HG03280 (cell line): ENCODE measurements around the gene RAB11FIP3.
"Not testable (repeated sequence)": the region's sequence is repeated elsewhere in the genome, so short reads cannot be mapped to it uniquely, and the experiment has no call there.

Source experiments
- ATAC-seq: cut with Tn5 transposase; IDR thresholded peaks from one replicate; pipeline ENCODE4 v1.9.1; 2021; ENCODE audit warnings: mild to moderate bottlenecking, moderate library complexity; ENCODE audit not compliant: unreplicated experiment

Gene RAB11FIP3

GRCh38 chr16:492211-492875 lies 66.9 kb downstream of the RAB11FIP3 start:
- no peak for ATAC-seq

DNA sequence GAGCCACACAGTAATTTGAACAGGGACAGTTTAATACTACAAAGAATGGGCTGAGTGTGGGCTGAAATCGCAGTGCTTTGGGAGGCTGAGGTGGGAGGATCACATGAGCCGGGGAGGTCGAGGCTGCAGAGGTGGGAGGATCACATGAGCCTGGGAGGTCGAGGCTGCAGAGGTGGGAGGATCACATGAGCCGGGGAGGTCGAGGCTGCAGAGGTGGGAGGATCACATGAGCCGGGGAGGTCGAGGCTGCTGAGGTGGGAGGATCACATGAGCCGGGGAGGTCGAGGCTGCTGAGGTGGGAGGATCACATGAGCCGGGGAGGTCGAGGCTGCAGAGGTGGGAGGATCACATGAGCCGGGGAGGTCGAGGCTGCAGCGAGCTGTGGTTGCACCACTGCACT lies 69.2 kb downstream of the RAB11FIP3 start:
- ATAC-seq = not testable (repeated sequence)

DNA sequence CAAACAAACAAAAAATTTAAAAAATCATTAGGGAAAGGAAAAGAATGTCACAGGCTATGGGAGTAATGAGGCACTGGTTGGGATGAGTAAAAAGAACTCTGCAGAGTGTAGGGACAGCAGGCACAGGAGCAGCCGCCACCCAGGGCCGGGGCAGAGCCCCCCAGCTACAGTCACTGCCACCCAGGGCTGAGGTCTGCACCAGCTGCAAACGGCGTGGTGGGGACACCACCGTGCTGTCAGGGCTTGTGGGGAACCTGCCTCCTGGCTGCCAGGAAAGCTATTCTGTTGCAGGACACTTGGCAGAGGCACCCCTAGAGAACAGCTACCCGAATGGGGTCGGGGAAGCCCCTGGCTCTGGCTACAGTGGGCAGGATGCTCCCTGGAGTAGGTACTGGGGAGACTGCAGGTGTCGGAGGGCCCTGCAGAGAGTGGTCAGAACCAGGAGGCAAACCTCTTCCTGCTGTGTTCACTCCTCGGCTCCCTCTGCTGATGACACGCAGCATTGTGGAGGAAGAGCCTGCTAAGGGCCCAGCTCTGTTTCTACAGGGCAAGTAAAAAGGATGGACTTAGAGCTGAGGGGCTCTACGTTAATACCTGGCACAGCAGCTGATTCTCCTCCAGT lies 69.8 kb downstream of the RAB11FIP3 start:
- no peak for ATAC-seq

DNA sequence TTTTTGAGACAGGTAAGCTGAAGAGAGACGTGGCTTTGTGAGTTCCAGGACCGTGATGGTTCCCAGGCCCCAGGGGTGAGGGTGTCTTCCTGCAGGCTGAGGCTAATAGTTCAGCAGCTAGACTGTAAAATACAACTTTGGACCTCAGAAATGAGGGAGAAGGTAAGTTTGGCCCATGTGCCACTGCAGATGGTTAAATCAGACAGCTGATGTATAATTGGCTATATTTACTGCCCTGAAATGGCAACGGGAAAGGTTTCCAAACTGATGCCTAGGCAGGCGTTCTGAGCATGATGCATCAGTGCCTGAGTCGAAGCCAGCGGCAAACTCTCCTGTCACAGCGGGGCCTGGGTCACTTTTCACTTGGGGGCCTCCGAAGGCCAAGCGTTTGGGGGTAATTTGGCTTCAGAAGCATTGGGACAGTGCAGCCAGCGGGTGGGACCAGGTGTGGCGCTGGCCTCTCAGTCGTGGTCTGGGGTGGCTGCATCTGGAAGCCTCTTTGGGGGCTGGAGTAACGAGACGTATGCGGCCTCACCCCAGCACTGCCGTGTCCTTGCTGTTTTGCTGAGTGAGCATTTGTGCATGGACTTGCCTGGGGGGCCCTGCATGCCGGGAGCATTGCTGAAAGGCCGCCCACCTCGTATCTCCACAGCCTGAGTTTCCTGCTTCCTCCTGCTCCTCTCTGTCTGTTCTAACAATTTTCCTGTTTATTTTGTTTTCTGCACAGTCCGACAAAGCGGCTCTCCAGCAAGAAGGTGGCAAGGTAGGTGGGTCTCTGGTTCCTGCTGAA lies 70.8 kb downstream of the RAB11FIP3 start:
- no peak for ATAC-seq

DNA sequence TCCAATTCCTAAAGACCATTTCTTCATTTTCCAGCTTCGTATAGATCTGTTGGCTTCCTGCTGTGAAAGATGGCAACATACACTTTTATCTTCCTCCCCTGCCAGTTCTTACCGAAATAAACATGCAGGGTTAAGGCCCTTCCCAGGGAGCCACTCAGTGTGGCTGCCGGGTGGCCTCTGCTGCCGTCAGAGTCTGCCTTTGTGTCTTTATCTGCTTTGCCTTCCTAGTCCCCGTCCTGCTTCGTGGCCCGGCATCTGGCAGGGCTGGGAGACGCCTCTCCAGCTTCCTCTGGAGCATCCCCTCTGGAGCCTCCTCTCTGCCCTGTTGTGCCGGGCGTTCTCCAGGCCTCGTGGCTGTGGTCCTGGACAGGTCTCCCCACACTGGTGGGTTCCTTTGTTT lies 71.8 kb downstream of the RAB11FIP3 start:
- no peak for ATAC-seq

DNA sequence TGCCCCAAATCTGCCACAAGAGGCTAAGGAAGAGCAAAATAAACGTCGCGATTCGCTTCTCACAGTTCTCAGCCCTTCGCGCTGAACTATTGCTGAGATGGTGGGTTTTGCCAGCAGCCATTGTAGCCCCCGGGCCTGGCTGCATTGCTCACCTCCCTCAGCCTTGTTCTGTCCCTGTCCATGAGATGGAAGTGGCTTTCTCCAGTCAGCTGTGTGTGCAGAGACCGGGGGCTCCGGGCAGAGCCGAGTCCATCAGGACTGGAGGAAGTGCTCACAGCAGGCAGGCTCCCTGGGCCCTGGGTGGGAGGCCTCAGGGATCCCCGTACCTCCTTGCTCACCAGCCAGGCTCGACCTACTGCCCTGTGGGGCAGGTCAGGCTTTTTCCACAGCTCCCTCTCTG lies 74.5 kb downstream of the RAB11FIP3 start:
- no peak for ATAC-seq

GRCh38 chr16:500709-501108 lies 75.3 kb downstream of the RAB11FIP3 start:
- no peak for ATAC-seq

GRCh38 chr16:502179-502943 lies 76.9 kb downstream of the RAB11FIP3 start:
- ATAC-seq = no peak

DNA sequence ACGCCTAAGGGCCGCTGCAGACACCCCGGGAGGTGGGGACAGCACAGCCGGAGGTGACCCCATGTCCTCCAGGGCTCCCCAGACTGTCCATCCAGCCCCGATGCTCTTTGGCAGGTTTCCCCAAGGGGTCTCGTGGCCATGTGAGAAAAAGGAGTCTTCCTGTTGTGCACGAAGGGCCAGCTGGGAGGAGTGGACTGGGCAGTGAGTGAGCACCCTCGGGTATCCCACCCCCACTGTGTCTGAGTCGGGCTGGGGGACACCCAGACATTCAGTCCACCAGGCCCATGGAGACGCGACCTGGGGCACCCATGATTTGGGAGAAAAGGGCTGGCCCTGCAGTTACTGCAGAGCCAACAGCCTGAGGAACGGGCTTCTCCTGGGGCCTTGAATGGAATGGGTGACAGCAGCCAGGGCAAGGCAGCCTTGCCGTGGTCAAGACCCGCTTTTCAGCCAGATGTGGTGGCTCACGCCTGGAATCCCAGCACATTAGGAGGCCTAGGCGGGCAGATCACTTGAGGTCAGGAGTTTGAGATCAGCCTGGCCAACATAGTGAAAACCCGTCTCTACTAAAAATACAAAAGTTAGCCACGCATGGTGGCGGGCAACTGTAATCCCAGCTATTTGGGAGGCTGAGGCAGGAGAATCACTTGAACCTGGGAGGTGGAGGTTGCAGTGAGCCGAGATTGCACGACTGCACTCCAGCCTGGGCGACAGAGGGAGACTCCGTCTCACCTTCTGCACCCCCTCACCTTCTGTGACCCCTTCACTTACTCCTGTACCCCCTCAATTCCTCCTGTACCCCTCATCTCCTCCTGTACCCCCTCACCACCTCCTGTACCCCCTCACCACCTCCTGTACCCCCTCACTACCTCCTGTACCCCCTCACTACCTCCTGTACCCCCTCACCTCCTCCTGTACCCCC lies 78.0 kb downstream of the RAB11FIP3 start:
- ATAC-seq = no peak

DNA sequence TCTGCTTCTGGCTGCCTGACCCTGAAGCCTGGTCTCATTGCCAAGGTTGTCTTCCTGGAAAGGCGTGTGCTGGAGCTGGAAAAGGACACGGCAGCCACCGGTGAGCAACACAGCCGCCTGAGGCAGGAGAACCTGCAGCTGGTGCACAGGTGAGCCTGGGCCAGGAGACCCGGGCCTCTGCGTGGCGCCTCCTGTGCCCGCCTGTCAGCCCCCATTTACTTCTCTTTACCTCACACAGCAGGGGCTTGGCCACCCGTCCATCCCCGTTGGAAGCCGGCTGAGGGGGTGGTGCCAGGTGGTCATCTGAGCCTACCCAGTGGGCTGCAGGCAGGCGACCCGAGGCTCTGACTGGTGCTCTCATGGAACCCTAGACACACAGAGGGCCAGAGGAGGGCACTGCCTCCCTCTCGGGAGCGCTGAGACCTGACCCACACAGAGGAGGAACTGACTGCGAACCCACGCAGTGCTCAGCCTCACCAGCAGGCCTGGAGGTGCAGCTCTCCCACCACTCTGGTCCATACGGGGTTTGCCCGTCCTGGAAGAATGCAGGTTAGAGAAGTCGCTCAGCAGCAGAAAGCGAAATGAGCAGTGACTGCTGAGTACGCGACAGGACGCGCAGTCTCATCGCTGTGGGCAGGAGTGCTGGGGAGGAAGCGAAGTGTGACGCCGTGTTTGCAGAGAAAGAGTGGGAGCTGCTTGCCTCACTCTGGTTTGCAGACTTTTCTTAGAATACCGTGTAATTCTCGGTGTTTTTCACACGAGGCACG lies 80.2 kb downstream of the RAB11FIP3 start:
- ATAC-seq = no peak

DNA sequence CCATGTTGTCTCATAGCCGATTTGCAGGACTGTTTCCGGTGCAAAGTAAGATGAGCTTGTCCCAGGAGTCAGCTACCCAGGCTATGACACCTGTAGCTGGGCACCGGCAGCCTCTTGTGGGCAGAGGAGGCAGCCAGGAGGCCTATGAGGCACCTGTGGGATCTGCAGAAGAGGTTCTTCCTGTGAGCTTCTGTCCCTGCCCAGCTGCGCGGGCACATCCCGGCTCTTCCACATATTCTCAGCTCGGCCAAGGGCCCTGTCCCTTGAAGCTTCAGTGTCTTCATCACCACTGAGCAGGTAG lies 80.7 kb downstream of the RAB11FIP3 start:
- no peak for ATAC-seq

- not testable (repeated sequence) for ATAC-seq
Measured at GRCh38 chr16:507527-507926, 82.1 kb downstream of the RAB11FIP3 start.

DNA sequence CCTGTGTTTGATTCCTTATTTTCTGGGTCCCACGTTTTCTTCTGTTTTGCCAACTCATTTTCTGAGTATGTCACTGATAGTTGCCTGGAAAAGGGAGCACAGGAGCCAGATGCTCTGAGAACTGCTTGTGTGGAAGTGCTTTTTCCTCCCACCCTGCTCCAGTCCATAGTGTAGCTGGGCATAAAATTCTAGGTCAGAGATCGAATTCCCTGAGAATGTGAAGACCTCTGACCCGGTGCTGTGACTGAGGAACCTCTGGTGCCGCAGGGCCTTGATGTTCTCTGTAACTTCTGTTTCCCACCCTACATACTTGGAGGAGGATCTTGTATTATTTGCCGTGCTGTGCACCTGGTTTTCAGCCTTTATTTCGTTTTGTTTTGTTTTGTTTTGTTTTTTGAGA lies 82.5 kb downstream of the RAB11FIP3 start:
- no peak for ATAC-seq

DNA sequence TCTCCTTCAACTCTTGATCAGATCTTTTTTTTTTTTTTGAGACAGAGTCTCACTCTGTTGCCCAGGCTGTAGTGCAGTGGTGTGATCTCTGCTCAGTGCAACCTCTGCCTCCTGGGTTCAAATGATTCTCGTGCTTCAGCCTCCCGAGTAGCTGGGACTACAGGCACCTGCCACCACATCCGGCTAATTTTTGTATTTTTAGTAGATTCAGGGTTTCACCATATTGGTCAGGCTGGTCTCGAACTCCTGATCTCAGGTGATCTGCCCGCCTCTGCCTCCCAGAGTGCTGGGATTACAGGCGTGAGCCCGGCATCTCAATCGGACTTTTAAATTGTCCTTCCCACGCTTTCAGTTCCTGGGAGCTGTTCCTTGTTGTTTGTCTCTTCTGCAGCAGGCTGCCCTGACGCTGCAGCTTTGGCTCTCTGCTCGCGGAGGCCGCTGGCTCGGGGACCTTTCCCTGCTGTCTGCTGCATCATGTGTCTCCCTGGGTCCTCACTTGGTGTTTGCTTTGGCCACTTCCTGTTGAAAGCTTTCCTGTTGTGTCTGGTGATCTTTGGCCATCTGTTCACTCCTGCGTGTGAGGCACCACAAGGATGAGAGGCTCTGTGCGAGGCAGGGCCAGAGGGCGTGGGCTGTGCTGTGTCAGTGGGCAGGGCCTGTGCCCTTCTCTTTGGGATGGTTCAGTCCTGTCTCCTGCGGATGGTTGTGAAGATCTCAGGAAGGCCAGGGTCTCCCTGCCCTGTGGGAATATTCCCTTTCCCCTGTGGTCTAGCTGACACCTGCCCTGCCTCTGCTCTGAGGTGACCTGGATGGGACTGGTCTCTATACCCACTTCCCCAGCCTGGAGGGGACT lies 83.7 kb downstream of the RAB11FIP3 start:
- no peak for ATAC-seq

DNA sequence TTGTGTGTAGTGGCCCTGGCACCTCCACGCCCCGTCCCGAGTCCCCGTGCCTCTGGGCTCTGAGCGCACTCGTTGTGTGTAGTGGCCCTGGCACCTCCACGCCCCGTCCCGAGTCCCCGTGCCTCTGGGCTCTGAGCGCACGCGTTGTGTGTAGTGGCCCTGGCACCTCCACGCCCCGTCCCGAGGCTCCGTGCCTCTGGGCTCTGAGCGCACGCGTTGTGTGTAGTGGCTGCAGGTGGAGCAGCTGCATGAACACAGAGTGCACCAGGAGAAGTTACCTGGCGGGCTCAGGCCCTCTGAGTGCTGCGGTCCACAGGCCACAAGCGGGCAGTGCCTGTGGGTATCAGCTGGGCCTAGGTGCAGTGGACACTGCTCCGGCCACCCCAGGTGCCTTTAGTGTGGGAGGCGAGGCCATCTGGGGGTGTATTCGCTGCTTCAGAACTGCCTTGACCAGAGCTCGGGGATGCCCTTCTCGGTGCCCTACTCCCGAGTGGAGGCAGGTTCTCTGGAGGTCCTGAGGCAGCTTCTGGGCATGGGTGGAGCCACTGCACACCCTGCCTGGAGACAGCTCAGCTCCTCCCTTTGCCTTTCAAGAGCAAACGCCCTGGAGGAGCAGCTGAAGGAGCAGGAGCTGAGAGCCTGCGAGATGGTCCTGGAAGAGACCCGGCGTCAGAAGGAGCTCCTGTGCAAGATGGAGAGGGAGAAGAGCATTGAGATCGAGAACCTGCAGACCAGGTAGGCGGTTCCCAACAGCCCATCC lies 84.8 kb downstream of the RAB11FIP3 start:
- ATAC-seq = no peak

GRCh38 chr16:512802-513201 lies 87.4 kb downstream of the RAB11FIP3 start:
- no peak for ATAC-seq

- ATAC-seq = no peak
Measured at GRCh38 chr16:513950-514349, 88.5 kb downstream of the RAB11FIP3 start.
